ENCODE data around the gene SPINK8. TPM values are rescaled to one million over a fixed set of nuclear protein-coding genes. Genes with fewer than 3 reads are reported as not detected.

SPINK8 gene
- total and polyA plus RNA-seq, 2 experiments from 2014 or later: not detected

DNA sequence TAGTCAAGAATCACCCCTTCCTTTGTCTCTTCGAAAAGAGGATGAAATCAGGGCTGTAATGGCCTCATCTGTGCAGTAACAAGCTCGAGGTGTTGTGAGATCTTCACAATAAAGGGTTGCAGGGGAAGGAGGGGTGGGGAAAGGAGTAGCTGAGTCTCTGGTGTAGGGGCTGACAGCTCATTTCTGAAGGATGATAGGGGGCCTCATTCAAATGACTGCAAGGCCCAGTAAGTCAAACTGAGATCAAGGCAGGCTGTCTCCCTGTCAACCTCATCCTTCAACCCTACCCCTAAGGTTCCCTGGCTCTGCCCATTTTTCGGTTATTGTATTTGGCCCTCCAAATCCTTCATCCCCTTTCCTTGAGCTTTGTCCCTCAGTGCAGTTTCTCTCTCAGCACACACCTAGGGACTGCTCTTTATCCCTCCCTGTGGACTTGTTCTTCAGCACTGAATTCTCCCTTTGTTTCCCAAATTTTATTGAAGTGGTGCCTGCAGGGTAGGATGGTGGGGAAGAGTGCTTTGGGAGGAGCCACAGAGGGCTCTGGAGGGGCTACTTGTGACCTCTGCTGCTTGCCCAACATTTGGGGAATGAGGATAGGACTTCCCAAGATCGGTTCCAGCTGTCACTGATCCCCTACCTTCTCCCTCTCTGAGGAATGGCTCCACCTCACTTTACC lies 54.4 kb downstream of the SPINK8 start:
- 76 to 82% methylated on average over 4 of the region's 4 CpGs for WGBS, 2 experiments (ENCODE audit: low coverage in 1 of 2, low lambda C conversion rate in 2 of 2, missing lambda C conversion rate in 2 of 2)
- Histone ChIP-seq H3F3A (ENCODE audit: insufficient read depth) (peaks cover 12% of the 10 kb centered on the region), H3K27me3 (replicated peaks; ENCODE audit: insufficient read depth) (no peaks in the 10 kb centered on the region), H3K79me2 (ENCODE audit: insufficient read depth) (no peaks in the 10 kb centered on the region), H3K4me3 (no peak overlapping the region), H3K9ac (no peak overlapping the region), H3K9me2 (ENCODE audit: insufficient read depth) (no peaks in the 10 kb centered on the region), H3K9me3 (ENCODE audit: low read depth) (no peaks in the 10 kb centered on the region), H4K20me1 (ENCODE audit: insufficient read depth) (no peaks in the 10 kb centered on the region), H3K36me3 (ENCODE audit: low read depth) (no peaks in the 10 kb centered on the region), H3K4me2 (ENCODE audit: unreplicated experiment) (no peak overlapping the region), H3K4me1 (ENCODE audit: insufficient read depth) (peaks cover 21% of the 10 kb centered on the region), H2AFZ (no peak overlapping the region), H3K27ac (no peak overlapping the region)
- in situ Hi-C loops (cut with MboI): loop anchor here (10.0 kb wide), 1 partner anchor 156 kb away; the partner anchor contains the start of gene PLXNB1
- DNase-seq: no peak
- TF ChIP-seq EZH2phosphoT487 (IDR thresholded peaks at IDR 0.05; ENCODE audit: insufficient read depth, low read depth) (no peak), EZH2 (IDR thresholded peaks at IDR 0.05; ENCODE audit: insufficient read depth, poor library complexity, severe bottlenecking) (no peak)

DNA sequence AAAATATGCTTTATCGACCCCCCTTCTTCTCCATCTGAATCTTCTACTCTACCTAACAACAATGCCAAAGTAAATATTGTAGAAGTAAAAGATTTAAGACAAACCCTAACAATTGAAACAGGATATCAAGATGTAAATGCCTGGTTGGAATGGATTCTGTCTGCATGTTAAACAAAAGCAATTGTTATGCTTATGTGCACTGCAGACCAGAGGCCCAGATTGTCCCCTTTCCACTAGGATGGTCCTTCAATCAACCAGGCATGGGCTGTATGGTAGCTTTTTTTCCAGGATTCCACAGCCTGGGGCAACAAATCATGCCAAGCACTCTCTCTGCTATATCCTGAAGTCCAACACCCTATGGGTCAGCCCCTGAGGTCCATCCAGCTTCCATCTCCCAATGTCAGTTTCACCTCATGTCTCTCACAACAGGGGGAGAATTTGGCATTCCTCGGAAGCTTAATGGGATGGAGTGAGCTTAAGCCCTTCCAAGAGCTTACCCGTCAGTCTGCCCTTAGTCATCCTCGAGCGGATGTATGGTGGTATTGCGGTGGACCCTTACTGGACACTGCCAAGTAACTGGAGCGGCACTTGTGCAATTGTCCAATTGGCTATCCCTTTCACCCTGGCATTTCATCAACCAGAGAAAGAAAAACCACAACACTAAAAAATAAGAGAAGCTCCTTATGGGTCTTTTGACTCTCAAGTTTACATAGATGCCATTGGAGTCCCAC lies 56.4 kb downstream of the SPINK8 start:
- H3K79me2 ChIP-seq (ENCODE audit: insufficient read depth): no peaks in the 10 kb centered on the region
- H4K20me1 ChIP-seq (ENCODE audit: insufficient read depth): no peaks in the 10 kb centered on the region
- peaks cover 21% of the 10 kb centered on the region for H3K4me1 ChIP-seq (ENCODE audit: insufficient read depth)
- no peak for TF ChIP-seq EZH2 (IDR thresholded peaks at IDR 0.05; ENCODE audit: insufficient read depth, poor library complexity, severe bottlenecking)
- no peak for TF ChIP-seq EZH2phosphoT487 (IDR thresholded peaks at IDR 0.05; ENCODE audit: insufficient read depth, low read depth)
- DNase-seq: no peak
- WGBS, 2 experiments (ENCODE audit: low coverage in 1 of 2, low lambda C conversion rate in 2 of 2, missing lambda C conversion rate in 2 of 2): 85 to 86% methylated on average over 7 of the region's 7 CpGs
- H3K27me3 ChIP-seq (replicated peaks; ENCODE audit: insufficient read depth): no peaks in the 10 kb centered on the region
- no peak overlapping the region for H3K27ac ChIP-seq
- in situ Hi-C loops (cut with MboI): loop anchor here (10.0 kb wide), 1 partner anchor 158 kb away; the partner anchor contains the start of gene PLXNB1
- H3K4me2 ChIP-seq (ENCODE audit: unreplicated experiment): no peak overlapping the region
- H3K9me3 ChIP-seq (ENCODE audit: low read depth): no peaks in the 10 kb centered on the region
- no peak overlapping the region for H3K4me3 ChIP-seq
- H3K9me2 ChIP-seq (ENCODE audit: insufficient read depth): no peaks in the 10 kb centered on the region
- H2AFZ ChIP-seq: no peak overlapping the region
- no peak overlapping the region for H3K9ac ChIP-seq
- H3K36me3 ChIP-seq (ENCODE audit: low read depth): no peaks in the 10 kb centered on the region
- peaks cover 12% of the 10 kb centered on the region for H3F3A ChIP-seq (ENCODE audit: insufficient read depth)

GRCh38 chr3:48275287-48276027 lies 58.0 kb downstream of the SPINK8 start:
- no peak for DNase-seq
- in situ Hi-C loops (cut with MboI): loop anchor here (10.0 kb wide), 1 partner anchor 159 kb away; the partner anchor contains the start of gene PLXNB1
- no peak overlapping the region for H3K4me2 ChIP-seq (ENCODE audit: unreplicated experiment)
- no peaks in the 10 kb centered on the region for H3K9me3 ChIP-seq (ENCODE audit: low read depth)
- H3K4me1 ChIP-seq (ENCODE audit: insufficient read depth): peaks cover 9% of the 10 kb centered on the region; the same call in 1 of the 2 replicates
- H3K79me2 ChIP-seq (ENCODE audit: insufficient read depth): no peaks in the 10 kb centered on the region
- TF ChIP-seq EZH2 (IDR thresholded peaks at IDR 0.05; ENCODE audit: insufficient read depth, poor library complexity, severe bottlenecking) (no peak), EZH2phosphoT487 (IDR thresholded peaks at IDR 0.05; ENCODE audit: insufficient read depth, low read depth) (no peak)
- no peak overlapping the region for H3K4me3 ChIP-seq
- H3K36me3 ChIP-seq (ENCODE audit: low read depth): no peaks in the 10 kb centered on the region
- no peak overlapping the region for H2AFZ ChIP-seq
- no peaks in the 10 kb centered on the region for H4K20me1 ChIP-seq (ENCODE audit: insufficient read depth)
- no peaks in the 10 kb centered on the region for H3K27me3 ChIP-seq (replicated peaks; ENCODE audit: insufficient read depth)
- H3K27ac ChIP-seq: no peak overlapping the region
- no peaks in the 10 kb centered on the region for H3K9me2 ChIP-seq (ENCODE audit: insufficient read depth)
- peaks cover 5% of the 10 kb centered on the region; the same call in 1 of the 2 replicates for H3F3A ChIP-seq (ENCODE audit: insufficient read depth)
- WGBS, 2 experiments (ENCODE audit: low coverage in 1 of 2, low lambda C conversion rate in 2 of 2, missing lambda C conversion rate in 2 of 2): 53 to 58% methylated on average over 8 of the region's 8 CpGs
- no peak overlapping the region for H3K9ac ChIP-seq

- DNase-seq: no peak
- Histone ChIP-seq H3K4me2 (ENCODE audit: unreplicated experiment) (no peak overlapping the region), H3K4me1 (ENCODE audit: insufficient read depth) (0 out of 2 replicates have a peak, but pooled peaks cover under 1% of the 10 kb centered on the region), H3K36me3 (ENCODE audit: low read depth) (no peaks in the 10 kb centered on the region), H4K20me1 (ENCODE audit: insufficient read depth) (no peaks in the 10 kb centered on the region), H3K9me3 (ENCODE audit: low read depth) (no peaks in the 10 kb centered on the region), H3K9me2 (ENCODE audit: insufficient read depth) (no peaks in the 10 kb centered on the region), H3K27me3 (replicated peaks; ENCODE audit: insufficient read depth) (no peaks in the 10 kb centered on the region), H3K9ac (no peak overlapping the region), H3F3A (ENCODE audit: insufficient read depth) (no peaks in the 10 kb centered on the region), H3K4me3 (no peak overlapping the region), H2AFZ (no peak overlapping the region), H3K27ac (no peak overlapping the region), H3K79me2 (ENCODE audit: insufficient read depth) (no peaks in the 10 kb centered on the region)
- TF ChIP-seq EZH2phosphoT487 (IDR thresholded peaks at IDR 0.05; ENCODE audit: insufficient read depth, low read depth) (no peak), EZH2 (IDR thresholded peaks at IDR 0.05; ENCODE audit: insufficient read depth, poor library complexity, severe bottlenecking) (no peak)
- 80 to 85% methylated on average over 9 to 10 of the region's 10 CpGs for WGBS, 2 experiments (ENCODE audit: low coverage in 1 of 2, low lambda C conversion rate in 2 of 2, missing lambda C conversion rate in 2 of 2)
- in situ Hi-C loops (cut with MboI): loop anchor here (10.0 kb wide), 1 partner anchor 160 kb away; the partner anchor contains the start of gene PLXNB1
These were observed 59.0 kb downstream of the SPINK8 start for GRCh38 chr3:48274452-48274851.
